ENCODE measurements around the gene SEC14L3.

The SEC14L3 gene

GRCh38 chr22:30441088-30441487 lies 30.7 kb downstream of the SEC14L3 start:
- no peak for DNase-seq

GRCh38 chr22:30439836-30440235 lies 32.0 kb downstream of the SEC14L3 start:
- DNase-seq: no peak

GRCh38 chr22:30439226-30439625 lies 32.6 kb downstream of the SEC14L3 start:
- no peak for DNase-seq

DNA sequence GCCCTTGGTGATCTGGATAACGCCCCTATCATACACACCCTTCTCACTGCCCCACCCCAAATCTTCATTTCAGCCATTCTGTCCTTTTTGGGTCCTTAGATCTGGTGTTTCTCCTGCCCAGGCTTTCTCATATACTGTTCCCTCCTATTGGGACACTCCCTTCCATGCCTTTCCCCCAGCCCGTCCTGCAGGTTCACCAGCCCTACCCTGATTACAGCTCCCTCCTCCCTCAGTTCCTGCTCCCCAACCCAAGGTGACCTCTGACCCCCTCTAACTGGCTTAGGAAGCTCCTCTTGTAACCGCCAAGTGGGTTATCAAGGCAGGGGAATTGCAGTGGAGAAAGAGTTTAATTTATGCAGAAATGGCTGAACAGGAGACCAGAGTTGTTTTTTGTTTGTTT lies 33.3 kb downstream of the SEC14L3 start:
- no peak for DNase-seq

- no peak for DNase-seq
Observed at GRCh38 chr22:30436196-30436595, 35.6 kb downstream of the SEC14L3 start.

DNA sequence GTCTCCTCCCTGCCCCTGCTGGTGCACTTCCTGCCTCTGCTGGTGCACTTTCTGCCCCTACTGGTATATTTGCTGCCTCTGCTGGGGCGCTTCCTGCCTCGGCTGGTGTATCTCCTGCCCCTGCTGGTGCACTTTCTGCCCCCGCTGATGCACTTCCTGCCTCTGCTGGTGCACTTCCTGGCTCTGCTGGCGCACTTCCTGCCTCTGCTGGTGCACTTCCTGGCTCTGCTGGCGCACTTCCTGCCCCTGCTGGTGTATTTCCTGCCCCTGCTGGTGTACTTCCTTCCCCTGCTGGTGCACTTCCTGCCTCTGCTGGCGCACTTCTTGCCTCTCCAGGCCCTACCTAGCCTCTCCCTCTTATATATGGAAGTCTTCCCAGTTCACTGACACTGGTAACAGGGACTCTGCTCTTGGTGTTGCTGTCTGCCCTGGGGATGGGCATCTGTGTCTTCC lies 36.1 kb downstream of the SEC14L3 start:
- DNase-seq: no peak

DNA sequence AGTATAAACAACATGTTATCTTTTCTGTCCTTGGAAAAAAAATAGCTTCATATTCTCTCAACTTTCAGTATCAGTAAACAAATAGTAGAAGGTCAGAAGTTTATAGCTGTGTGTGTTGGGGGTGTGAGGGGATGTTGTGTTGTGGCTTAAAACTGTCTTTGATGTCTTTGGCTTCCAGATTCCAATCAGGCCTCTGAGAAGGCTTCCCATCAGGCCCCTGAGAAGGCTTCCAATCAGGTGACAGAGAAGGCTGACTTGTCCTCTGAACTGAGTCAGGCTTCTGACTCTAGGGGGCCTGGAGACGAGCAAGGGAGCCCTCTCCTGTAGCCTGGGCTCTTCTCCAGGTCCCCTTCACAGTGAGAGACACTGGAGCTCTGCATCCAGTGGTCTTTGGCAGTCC lies 37.0 kb downstream of the SEC14L3 start:
- no peak for DNase-seq

DNA sequence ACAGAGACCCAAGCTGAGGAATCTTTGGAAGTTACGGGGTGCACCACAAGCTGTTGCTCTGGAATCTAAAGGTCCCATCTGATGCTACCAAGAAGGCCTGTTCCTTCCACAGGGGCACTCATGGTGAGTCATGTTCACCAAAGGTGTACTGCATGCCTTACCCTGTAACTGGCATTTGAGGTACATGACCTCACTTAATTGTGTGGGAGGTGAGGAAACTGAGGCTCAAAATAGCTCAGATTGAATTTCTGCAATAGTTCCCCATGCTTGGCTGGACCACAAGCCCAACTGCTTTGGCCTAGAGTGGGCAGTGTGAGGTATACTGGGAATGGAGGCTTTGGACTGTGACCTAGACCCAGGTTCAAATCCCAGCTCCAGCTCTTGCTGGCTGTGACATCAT lies 38.0 kb downstream of the SEC14L3 start:
- no peak for DNase-seq

DNA sequence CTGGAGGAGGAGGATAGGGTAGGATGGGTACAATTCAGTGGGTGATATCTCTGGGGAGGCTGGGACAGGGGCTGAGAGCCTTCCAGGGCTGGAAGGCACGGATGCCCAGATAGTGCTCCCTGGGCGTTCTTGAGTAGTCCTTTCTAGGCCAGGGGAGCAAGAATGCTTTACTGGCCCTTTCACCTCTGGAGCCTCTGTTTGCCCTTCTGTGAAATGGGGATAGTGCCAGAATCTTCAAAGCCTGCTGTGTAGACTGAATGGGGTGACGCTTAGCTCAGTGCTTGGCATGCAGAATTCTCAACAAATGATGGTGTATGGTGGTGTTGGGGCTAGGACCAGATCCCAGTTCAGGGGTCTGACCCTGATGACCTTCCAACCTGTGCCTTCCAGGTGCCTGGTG lies 38.6 kb downstream of the SEC14L3 start:
- no peak for DNase-seq

GRCh38 chr22:30432520-30432919 lies 39.3 kb downstream of the SEC14L3 start:
- DNase-seq: no peak

GRCh38 chr22:30432096-30432495 lies 39.7 kb downstream of the SEC14L3 start:
- DNase-seq: no peak

- no peak for DNase-seq
Observed at GRCh38 chr22:30430933-30431332, 40.9 kb downstream of the SEC14L3 start.

DNA sequence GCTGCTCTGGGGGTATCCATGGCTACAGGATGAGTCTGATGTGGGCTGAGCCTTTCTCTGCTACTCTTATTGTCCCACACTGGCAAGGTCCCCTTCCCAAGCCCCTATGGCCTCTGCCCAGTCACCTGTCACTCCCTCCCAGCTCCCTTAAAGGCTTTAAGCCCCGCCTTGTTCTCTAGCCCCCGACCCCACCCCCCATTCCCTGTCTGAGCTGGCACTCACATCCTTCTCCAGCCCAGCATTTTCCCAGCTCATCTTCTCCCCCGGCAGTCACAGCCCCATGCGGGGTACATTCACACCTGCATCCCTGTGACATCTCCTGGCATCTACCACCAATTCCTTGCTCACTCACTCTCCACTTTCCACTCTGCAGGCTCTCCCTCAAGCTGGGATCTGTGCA lies 41.9 kb downstream of the SEC14L3 start:
- no peak for DNase-seq

DNA sequence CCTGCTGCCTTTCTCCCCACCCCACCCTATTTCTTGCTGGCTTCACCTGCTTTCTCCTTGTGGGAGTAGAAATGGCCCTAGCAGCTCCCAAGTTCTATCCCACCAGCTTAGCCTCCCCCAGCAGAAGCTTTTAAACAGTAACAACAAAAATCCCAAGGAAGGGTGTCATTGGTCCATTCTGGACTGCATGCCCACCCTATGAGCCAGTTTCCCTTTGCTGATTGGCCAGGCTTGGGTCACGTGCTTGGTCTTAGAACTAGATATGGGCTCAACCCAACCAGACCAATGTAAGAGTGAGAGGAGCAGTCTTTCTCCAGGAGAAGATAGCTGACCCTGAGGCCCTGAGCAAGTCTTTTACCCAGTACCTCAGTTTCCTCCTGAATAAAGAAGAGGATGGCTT lies 43.9 kb downstream of the SEC14L3 start:
- no peak for DNase-seq

DNA sequence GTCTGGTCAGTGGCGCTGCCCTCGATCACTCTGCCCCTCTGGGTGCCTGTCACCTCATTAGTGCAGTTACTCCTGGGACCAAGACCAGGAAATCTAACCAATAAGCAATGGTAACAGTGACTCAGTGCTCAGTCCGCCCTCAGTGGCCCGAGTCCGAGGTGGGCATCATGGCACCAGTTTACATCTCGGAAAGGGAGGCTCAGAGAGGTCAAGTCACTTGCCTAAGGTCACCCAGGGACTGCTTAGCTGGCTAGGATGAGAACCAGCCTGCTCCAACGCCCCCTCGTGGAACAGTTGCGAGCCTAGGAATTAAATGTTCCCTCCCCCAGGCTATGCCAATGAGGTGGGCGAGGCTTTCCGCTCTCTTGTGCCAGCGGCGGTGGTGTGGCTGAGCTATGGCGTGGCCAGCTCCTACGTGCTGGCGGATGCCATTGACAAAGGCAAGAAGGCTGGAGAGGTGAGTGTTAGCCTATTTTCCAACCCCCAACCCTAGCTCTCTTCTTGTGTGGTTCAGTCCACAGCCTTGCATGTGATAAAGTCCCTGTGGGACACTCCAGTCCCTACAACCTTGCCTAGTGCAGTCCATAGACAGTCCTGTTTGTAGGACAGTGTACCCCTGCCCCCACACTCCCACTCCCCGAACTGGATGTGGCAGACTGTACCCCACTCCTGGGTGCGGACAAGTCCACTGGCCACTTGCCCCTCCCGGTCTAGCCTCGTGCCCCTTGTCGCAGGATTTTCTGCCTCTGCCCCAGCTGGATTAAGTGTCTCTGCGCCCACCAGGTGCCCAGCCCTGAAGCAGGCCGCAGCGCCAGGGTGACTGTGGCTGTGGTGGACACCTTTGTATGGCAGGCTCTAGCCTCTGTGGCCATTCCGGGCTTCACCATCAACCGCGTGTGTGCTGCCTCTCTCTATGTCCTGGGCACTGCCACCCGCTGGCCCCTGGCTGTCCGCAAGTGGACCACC lies 45.1 kb downstream of the SEC14L3 start:
- peak; percentile 72 for DNase-seq

- DNase-seq: no peak
Observed at GRCh38 chr22:30425616-30426387, 46.0 kb downstream of the SEC14L3 start, which contains the start of gene MTFP1. MTFP1 (plus strand) TSS chr22:30425768; CDS start chr22:30425880, 112 bp downstream.

DNA sequence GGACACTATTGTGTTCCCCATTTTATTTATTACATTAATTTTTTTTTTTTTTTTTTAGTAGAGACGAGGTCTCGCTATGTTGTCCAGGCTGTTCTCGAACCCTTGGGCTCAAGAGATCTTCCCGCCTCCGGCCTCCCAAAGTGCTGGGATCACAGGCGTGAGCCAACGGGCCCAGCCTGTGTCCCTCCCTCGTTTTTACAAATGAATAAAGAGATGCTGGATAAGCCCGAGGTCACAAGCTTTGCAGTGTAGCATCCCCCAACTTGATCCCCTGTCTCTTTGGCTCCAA lies 46.5 kb downstream of the SEC14L3 start:
- DNase-seq: no peak

DNA sequence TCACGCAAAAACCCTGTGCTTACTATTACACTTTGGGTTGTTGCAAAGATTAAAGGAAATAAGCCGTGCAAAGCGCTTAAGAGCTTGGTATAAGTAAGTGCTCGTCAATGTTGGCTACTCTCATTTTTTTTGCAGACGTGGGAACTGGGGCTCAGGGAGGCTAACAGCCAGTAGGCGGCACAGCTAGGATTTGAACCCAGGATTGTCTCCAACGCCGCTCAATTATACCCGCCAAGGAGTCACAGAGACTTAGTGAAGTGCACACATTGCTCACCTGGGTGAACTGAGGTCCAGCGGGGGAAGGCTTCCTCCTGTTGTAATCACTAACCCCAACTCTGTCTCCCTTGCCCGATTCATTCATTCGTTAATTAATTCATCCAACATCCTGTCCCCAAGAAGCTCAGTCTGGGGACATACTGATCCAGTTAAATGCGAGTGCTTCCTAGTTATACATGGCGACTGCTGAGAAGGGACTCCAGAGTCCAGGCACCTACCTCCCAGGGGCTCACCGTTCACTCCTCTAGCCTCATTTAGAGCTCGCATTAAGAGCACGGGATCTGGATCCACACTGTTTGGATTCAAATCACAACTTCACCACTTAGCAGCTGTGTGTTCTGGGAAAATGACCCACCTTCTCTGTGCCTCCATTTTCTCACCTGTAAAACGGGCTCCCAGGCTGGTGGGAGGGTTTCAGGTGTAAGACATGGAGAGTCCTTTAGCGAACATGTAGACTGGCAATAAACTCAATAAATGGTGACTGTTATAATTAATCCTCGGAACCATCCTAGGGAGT lies 47.1 kb downstream of the SEC14L3 start:
- DNase-seq: no peak

DNA sequence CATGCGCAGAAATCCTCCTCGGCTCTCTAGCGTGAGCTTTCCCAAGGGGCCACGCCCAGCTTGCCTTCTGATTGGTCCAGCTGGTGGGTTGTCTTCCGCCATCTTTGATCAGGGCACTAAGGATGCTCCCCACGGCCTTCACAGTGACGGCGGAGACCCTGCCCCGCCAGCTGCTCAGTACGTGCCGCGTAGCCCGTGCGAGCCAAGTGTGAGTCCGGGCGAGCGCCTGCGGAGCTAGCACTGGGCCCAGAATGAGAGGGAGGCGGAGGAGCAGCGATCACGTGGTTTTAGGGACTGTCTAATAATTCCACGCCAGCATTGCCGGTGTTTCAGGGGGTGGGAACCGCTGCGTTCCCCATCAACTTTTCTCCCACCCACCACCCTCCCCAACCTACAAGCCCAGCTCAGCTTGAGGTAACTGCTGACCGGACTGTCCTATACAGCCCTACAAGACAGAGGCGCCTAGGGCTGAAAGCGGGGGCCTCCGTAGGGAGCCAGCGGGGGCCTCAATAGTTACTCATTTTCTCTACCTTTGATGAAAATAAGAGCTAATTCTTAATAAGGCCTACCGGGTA lies 47.8 kb downstream of the SEC14L3 start:
- peak; percentile 99 for DNase-seq

- no peak for DNase-seq
Observed at GRCh38 chr22:30423301-30423958, 48.4 kb downstream of the SEC14L3 start.

- no peak for DNase-seq
Observed at GRCh38 chr22:30422481-30423300, 49.1 kb downstream of the SEC14L3 start.

Data from NCI-H1436 treated with DMSO at 0.1 percent for 48 hours (cell line).